HL-60 (cell line): ENCODE measurements around the gene PRKCE.

Experiments
- GABPA ChIP-seq: IDR thresholded peaks from 2 replicates; pipeline ENCODE4 v1.6.1; 2012; ENCODE audit warnings: low read depth
- TF ChIP-seq, protein P1 (sequence below): IDR thresholded peaks from one replicate; pipeline ENCODE4 v1.5.1; 2011; ENCODE audit warnings: low read length, control low read depth, inconsistent platforms; ENCODE audit not compliant: insufficient read depth
- TF ChIP-seq, protein P2 (sequence below): IDR thresholded peaks from 2 replicates; pipeline ENCODE4 v1.6.1; 2012; ENCODE audit warnings: low read depth; ENCODE audit not compliant: insufficient replicate concordance

DNA sequence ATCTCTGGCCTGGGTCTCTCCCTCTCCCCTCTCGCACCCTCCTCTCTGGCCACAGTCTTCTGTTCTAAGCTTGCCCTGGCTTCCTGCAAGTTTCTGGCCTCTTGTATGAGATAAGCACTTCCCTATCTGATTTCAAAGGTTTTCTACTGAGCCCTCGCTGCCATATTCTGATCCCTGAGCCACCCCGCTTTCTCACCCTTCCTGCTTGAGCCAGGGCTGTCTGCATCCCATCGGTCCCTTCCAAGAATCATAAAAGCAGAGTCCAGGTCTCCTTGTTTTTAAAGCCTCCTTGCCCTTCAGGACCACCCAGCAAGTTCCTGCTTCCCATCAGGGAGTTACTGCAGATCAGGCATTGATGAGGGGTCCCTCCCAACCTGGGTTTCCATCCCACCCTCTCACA is 110.2 kb downstream of the PRKCE start:
- TF ChIP-seq, protein P1, sequence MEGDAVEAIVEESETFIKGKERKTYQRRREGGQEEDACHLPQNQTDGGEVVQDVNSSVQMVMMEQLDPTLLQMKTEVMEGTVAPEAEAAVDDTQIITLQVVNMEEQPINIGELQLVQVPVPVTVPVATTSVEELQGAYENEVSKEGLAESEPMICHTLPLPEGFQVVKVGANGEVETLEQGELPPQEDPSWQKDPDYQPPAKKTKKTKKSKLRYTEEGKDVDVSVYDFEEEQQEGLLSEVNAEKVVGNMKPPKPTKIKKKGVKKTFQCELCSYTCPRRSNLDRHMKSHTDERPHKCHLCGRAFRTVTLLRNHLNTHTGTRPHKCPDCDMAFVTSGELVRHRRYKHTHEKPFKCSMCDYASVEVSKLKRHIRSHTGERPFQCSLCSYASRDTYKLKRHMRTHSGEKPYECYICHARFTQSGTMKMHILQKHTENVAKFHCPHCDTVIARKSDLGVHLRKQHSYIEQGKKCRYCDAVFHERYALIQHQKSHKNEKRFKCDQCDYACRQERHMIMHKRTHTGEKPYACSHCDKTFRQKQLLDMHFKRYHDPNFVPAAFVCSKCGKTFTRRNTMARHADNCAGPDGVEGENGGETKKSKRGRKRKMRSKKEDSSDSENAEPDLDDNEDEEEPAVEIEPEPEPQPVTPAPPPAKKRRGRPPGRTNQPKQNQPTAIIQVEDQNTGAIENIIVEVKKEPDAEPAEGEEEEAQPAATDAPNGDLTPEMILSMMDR: no peak
- TF ChIP-seq, protein P2, sequence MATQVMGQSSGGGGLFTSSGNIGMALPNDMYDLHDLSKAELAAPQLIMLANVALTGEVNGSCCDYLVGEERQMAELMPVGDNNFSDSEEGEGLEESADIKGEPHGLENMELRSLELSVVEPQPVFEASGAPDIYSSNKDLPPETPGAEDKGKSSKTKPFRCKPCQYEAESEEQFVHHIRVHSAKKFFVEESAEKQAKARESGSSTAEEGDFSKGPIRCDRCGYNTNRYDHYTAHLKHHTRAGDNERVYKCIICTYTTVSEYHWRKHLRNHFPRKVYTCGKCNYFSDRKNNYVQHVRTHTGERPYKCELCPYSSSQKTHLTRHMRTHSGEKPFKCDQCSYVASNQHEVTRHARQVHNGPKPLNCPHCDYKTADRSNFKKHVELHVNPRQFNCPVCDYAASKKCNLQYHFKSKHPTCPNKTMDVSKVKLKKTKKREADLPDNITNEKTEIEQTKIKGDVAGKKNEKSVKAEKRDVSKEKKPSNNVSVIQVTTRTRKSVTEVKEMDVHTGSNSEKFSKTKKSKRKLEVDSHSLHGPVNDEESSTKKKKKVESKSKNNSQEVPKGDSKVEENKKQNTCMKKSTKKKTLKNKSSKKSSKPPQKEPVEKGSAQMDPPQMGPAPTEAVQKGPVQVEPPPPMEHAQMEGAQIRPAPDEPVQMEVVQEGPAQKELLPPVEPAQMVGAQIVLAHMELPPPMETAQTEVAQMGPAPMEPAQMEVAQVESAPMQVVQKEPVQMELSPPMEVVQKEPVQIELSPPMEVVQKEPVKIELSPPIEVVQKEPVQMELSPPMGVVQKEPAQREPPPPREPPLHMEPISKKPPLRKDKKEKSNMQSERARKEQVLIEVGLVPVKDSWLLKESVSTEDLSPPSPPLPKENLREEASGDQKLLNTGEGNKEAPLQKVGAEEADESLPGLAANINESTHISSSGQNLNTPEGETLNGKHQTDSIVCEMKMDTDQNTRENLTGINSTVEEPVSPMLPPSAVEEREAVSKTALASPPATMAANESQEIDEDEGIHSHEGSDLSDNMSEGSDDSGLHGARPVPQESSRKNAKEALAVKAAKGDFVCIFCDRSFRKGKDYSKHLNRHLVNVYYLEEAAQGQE: no peak
- TF ChIP-seq GABPA: no peak
